Measurements from ENCODE around the gene NIPAL3.
"Not testable (repeated sequence)": the region's sequence is repeated elsewhere in the genome, so short reads cannot be mapped to it uniquely, and the experiment has no call there.

The NIPAL3 gene

DNA sequence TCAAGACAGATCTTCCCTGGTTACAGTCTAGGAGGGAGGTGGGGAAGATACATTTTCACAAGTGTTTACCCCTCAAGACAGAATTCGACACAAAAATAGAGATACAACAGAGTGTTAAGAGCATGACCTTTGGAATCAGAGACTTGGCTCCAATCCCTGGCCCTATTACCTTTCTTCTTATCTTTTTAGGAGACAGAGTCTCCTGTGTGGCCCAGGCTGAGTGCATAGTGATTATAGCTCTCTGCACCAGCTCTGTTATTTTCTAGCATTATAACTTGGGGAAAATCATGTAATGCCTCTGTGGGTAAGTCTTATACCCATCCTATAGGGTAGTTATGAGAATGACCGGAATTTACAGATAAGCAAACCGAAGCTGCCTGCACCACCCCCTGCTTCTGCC lies 9.8 kb downstream of the NIPAL3 start:
- no peak for DNase-seq (ENCODE audit: low read depth)

DNA sequence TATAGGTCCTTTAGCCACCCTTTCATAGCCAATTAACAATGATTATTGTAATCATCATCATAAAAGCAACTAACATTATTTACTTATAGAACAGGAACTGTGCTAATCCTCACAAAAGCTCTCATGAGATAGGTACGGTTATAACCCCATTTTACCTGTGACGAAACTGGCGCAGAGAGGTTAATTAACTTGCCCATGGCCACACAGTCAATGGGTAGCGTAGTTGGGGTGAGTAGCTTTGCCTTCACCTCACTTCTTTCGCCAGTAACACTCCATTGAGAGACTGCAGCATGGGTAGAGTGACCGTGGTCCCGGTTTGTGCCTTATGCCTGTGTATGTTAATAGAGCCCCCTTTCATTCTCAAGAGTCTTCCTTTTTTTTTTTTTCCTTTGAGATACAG lies 10.3 kb downstream of the NIPAL3 start:
- no peak for DNase-seq (ENCODE audit: low read depth)

DNA sequence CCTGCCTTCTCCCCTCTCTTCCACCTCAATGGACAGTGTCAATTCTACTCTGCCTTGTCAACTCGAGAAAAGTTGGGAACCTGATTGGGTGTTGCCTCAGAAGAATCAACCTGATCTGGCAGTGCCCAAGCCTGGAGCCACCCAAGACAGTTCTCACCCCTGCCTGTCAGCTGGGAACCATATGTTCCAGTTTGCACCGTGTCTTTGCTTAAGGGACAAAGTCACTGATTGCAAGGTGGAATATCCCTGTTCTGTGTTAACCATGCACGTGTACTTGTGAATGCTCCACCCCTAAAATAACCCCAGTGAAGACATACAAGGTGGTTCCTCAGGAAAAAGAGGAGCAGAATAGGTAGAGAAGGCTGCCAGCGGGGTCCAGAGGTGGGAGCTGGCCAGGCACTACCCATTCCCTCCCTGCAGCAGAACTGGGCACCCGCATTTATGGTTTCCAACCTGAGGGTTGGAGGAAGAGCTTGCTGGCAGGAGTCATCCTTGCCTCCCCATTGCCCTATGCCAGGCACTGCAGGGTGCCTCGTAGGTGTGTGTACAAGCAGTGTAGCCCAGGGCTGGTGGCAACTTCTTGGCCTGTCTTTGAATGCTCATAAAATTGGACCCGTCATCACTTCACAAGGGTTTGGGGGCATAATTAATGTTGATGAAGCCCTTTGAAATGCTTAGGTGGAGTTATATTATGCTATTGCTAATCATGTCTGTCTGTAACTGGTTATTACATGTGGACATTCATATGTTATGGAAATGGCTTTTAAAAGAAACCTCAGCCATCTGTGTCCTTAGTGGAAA lies 11.3 kb downstream of the NIPAL3 start:
- DNase-seq (ENCODE audit: low read depth): no peak

DNA sequence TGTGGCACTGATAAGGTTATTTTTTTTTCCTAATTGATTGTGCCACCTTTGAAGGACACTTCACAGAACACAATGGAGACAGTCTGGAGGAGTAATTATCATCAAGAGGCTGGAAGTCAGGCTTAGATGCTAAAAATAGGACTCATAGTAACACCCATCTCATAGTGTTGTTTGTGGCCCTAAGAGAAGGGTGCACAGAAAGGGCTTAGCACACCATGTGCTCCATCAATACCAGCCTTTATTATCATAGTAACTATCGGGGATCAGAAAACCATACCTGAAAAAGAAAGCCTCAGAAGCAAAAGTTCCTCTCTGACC lies 11.9 kb downstream of the NIPAL3 start:
- DNase-seq (ENCODE audit: low read depth): no peak

DNA sequence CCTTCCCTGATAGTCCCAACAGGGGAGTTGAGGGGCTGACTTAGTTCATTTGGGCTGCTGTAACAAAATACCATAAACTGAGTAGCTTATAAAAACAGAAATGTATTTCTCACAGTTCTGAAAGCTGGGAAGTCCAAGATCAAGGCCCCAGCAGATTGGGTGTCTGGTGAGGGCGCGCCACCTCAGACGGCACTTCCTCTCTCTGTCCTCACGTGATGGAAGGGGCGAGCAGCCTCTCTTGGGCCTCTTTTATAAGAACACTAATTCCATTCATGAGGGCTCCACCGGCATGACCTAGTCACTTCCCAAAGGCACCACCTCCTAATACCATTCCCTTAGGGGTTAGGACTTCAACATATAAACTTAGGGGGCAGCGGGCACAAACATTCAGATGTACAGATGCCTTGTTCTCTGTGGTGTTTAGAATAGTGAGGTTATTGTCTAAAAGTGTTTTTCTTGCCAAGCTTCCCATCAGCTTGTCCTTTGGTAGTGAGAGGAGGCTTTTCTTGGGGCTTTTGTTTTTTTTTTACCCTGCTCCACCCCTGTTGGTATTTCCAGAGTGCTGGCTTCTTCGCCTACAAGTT lies 20.3 kb downstream of the NIPAL3 start:
- DNase-seq (ENCODE audit: low read depth): no peak

DNA sequence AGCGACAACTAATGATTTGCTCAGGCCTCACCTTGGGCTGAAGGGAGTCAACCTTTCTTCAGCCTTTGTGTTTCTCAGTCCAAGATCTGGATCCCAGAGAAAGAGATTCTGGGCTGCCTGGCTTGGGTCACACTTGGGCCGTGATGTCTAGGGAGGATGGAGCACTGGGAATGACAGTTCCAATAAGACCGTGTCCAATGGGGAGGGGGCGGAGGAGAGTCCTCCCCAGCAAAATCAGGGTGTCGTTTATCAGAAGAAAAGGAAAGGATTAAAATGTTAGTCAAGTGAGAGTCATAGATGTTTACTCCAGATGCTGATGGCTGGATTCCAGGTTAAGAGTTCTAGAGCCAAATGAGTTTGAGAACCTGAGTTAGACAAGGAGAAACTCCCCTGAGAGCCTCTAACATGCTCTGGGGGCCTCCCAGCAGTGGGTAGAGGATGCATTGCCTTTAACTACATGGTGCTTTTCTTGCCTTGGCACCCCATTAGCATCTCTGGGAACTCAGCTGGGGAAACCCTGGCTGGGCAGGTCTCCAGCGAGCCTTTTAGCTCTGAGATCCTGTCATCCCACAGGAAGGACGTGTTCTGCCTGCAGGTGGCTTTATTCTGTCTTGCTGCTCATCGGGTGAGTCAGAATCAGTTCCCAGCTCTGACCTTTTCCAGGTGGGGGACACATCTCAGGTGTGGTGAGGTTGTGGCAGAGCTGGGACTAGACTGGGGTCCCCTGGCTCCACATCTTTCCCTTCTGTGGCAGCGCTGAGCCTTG lies 22.2 kb downstream of the NIPAL3 start:
- DNase-seq (ENCODE audit: low read depth): no peak

DNA sequence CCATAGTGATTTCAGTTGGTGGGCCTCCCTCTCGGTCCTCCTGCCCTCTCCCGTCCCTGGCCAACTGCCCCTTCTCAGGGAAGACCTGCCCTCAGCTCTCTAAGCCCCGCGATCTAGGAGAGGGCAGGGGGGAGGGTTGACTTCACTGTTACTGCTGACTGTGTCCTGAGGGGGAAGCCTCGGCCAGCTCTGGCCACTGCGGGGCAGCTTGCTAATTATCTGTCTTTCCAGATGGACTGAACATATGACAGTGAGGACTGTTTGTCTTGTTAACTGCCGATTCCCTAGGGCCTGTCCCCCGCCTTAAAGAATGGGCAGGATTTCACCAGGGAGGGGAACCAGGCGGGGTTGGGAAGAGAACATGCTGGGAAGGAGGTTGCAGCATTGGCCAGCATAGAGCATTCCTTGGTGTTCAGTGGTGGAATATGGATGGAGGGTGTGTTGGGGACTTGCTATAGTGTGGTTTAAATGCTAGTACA lies 22.9 kb downstream of the NIPAL3 start:
- DNase-seq (ENCODE audit: low read depth): no peak

DNA sequence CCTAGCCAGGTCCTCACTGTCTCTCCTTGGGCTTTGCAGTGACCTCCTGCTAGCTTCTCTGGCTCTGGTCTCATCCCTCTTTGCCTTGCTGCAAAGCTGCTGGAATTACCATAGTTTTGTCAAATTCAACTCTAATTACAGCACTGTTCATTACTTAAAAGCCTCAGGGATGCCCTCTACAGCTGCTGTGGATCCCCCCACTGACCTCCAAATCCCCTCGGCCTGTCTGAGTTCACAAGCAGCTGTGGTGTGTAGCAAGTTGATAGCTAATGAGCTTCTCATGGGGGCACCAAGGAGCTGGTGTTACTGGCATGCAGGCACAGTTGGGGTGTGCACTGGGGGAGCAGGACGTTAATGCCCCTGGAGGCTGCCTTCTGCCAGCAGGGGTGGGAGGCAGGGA lies 24.8 kb downstream of the NIPAL3 start:
- no peak for DNase-seq (ENCODE audit: low read depth)

DNA sequence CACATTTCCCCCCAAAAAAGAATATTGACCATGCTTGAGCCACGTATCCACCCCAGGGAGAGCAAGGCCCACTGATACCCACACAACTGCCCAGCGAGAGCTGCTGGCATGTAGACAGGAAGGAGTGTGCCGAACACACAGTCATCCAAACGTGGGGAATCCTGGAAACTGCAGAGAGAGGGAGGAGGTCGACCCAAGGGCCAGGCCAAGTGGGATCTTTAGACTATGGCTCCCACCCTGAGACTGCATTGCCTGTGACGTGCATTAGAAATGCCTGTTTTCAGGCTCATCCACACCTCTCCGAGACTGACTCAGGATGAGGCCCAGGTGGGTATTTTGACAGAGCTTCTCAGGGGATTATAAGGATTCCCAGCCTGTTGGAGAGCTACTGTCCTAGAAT lies 25.9 kb downstream of the NIPAL3 start:
- no peak for DNase-seq (ENCODE audit: low read depth)

DNA sequence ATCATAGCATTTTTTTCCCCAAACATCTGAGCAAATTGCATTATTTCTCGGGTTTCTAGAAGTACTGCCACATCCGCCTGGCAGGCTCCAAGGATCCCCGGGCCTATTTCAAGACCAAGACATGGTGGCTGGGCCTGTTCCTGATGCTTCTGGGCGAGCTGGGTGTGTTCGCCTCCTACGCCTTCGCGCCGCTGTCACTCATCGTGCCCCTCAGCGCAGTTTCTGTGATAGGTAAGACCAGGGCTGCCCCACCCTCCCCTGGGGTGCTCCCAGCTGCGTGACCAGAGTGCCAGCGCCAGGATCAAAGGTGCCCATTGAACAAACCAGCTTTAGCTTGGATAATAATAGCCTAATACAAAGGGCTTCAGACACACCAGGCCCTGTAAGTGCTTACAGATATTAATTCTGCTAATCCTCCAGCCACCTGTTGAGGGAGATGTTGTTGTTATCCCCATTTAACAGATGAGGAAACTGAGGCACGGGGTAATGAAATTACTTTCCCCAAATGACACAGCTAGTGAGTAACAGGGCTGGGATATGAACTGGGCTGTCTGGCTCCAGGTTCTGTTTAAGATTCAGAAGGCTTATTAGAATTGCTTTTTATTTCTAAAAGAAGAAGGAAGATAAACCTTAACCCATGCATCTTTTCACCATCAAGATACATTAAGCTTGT lies 26.5 kb downstream of the NIPAL3 start:
- no peak for DNase-seq (ENCODE audit: low read depth)

DNA sequence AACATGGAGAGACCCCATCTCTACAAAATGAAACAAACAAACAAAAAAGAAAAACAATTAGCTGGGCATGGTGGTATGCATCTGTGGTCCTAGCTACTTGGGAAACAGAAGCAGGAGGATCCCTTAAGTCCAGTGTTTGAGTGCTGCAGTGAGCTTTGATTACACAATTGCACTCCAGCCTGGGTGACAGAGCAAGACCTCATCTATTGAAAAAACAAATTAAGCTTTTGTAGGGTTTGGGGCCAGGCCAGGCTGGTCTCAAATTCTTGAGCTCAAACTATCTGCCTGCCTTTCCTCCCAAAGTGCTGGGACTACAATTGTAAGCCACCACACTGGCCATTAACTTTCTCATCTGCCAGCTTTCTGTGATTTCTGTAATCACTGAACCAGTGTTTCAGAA lies 27.2 kb downstream of the NIPAL3 start:
- no peak for DNase-seq (ENCODE audit: low read depth)

DNA sequence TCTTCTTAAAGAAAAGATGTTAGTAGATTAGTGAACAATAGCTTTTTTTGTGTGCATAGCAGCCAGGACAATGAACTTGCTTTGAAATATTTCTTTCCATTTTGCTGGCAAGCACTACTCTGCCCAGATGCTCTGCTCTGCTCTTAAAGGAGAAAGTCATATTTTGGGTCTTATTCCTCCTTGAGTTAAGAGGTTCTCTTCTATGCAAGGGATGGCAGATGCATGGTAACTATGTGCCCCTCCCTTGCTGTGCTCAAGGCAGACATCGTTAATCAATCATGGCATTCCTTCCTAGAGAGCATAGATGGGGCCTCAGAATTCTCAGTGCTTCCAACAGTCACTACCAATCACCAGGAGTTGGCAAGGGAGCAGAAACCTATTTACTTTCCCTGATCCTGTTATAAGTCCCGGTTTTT lies 27.6 kb downstream of the NIPAL3 start:
- no peak for DNase-seq (ENCODE audit: low read depth)

DNA sequence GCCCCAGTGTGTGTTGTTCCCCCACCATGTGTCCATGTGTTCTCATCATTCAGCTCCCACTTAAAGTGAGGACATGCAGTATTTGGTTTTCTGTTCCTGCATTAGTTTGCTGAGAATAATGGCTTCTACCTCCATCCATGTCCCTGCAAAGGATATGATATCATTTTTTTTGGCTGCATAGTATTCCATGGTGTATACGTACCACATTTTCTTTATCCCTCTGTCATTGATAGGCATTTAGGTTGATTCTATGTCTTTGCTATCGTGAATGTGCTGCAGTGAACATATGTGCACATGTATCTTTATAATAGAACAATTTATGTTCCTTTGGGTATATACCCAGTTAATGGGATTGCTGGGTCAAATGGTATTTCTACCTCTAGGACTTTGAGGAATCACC lies 30.8 kb downstream of the NIPAL3 start:
- DNase-seq (ENCODE audit: low read depth): not testable (repeated sequence)

DNA sequence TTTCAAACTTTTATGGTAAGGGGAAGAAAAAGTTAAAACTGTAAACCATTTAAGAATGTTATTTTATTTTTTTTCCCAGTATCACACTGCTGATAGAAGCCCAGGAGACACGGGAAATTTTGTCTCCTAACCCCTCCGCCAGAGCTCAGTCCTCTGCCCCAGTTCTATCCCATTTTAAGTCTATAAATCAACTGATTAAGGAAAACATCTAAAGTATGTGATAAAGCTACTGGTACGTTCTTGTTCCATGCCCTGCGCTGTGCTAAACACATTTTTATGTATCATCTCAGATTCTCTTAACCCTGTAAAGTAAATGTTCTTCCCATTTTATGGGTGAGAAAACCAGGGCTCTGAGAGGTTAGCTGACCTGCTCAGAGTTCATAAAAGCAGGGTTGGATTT lies 34.7 kb downstream of the NIPAL3 start:
- DNase-seq (ENCODE audit: low read depth): no peak

DNA sequence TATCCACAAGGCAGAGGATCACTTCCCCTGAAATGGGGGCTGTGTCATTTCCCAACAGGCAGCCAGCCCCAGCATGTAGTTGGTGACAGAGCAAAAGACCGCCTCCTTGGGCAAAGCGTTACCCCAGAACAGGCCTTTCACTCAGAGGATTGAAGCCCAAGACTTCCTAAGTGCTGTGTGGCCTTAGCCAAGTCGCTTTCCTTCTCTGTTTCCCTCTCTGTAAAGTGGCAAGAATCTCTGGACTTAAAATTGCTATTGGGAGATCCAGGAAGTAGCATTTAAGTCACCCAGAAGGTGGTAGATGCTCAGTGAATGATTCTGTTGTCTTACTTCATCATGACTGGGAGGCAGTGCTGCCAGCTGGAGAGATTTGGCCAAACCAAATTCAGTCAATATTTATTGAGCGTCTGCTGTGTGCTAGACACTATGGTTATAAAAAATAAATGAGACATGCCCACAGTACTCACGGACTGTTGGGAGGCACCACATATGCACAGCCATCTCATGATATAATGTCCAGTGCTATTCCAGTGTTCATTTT lies 35.3 kb downstream of the NIPAL3 start:
- no peak for DNase-seq (ENCODE audit: low read depth)

DNA sequence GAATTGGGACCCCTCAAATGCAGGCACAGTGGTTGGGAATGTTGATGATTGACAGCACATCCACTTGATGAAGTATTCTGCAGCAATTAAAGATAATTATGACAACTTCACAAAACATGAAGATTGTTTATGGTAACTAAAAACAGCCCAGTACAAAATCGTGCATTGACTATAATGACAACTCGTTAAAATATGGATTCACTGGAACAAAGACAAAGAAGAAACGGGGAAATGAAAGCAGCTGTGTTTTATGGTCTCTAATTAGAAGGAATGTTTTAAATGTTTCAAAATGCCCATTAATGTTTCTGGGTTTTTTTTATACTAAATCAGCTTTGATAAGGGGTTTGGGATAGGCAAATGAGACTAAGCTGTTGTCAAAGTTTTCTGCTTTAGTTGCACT lies 36.1 kb downstream of the NIPAL3 start:
- no peak for DNase-seq (ENCODE audit: low read depth)

DNA sequence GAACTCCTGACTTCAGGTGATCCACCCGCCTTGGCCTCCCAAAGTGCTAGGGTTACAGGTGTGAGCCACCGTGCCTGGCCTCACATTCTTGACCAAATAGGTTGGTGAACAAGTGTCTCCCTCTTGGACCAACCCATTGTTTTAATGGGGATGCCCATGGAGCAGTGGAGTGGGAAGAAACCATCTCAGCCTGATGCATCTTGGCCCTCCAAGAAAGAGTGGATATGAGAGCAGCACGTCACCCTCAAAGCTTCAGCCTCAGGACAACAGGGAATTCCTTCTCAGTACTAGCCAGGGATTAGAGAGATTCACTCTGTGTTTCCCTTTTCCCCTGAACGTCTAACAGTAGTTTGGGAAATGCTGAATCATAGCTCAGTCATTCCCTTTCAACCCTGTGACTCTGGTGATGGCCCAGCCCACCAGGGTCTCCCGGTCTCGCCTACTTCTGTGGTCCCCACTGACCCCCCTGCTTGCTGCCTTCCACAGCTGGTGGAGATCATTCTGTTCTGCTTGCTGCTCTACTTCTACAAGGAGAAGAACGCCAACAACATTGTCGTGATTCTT lies 37.4 kb downstream of the NIPAL3 start:
- no peak for DNase-seq (ENCODE audit: low read depth)

DNA sequence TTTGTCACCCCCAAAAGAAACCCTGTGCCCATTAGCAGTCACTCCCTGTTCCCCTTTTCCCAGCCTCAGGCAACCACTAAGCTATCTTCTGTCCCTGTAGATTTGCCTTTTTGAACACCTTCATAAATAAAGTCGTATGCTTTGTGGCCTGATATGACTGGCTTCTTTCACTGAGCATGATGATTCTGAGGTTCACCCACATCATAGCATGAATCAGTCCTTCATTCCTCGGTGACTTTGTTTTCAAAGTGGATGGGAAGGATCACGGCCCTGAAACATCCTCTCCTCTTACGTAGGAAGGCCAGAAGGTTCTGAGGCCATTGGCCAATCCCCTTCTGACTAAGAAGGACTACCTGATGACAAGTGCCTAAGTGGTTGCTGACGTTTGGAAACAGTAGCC lies 39.1 kb downstream of the NIPAL3 start:
- DNase-seq (ENCODE audit: low read depth): no peak

DNA sequence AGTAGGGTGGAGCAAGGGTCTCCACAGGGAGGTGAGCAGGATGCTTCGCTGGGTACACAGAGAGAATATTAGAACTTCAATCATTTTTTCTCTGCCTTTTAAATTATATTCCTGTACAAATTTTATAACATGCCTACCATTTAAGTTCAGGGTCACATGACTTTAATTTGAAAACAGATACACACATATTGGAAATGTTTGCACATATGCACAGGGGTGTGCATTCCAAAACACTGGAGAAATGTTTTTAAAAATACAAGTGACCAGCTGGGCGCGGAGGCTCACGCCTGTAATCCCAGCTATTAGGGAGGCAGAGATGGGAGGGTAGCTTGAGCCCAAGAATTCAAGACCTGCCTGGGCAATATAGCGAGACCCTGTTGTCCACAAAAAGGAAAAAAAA lies 39.7 kb downstream of the NIPAL3 start:
- no peak for DNase-seq (ENCODE audit: low read depth)

DNA sequence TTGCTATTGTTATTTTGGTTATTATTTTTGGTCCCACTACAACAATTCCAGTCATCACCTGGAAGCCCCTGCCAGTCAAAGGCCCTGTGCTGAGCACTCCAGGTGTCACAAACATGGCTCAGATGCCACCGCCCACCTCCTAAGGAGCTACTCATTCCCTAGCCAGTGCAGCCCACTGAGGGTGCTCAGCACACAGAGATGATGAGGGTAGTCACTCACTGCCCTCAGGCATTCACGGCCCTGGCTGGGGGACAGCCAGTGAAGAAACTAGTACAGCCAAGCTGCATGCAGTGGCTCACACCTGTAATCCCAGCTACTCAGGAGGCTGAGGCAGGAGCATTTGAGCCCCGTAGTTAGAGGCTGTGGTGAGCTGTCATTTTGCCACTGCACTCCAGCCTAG lies 42.3 kb downstream of the NIPAL3 start:
- no peak for DNase-seq (ENCODE audit: low read depth)

DNA sequence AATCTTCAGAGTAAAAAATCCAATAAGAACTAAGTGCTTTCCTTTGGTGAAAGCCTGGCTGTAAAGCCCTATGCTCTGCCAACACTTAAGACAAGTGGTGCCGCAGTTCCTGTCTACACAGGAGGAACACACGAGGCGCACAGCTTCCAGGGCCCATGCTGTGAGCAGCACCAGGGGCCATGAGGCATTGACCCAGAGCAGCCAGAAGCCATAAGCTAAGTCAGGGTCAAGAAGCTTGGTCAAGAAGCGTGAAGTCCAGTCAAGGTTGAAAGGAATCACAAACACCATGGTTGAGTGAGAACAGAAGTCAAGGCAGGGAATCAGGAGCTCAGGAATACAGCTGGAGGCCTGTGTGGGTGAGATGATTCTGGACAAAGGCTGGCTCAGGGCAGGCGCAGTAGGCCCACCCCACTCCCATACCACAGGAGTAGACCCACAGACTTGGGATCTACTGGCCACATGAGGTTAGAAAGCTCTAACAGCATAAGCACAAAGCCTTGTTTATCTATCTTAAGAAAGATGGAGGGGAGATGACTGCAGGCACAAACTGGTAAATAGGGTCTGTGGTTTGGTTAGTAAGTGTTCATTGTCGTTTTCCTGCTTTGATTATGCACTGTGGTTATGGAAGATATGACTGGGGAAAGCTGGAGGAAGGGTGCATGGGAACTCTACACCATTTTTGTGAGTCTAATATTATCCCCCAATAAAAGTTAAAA lies 44.1 kb downstream of the NIPAL3 start:
- DNase-seq (ENCODE audit: low read depth): no peak
